ENCODE measurements around the gene TSHZ3. TPM values are rescaled to one million over a fixed set of nuclear protein-coding genes. Genes with fewer than 3 reads are reported as not detected.

TSHZ3 gene
- total RNA-seq, 1 experiment from 2014 or later, result 3.2 TPM

DNA sequence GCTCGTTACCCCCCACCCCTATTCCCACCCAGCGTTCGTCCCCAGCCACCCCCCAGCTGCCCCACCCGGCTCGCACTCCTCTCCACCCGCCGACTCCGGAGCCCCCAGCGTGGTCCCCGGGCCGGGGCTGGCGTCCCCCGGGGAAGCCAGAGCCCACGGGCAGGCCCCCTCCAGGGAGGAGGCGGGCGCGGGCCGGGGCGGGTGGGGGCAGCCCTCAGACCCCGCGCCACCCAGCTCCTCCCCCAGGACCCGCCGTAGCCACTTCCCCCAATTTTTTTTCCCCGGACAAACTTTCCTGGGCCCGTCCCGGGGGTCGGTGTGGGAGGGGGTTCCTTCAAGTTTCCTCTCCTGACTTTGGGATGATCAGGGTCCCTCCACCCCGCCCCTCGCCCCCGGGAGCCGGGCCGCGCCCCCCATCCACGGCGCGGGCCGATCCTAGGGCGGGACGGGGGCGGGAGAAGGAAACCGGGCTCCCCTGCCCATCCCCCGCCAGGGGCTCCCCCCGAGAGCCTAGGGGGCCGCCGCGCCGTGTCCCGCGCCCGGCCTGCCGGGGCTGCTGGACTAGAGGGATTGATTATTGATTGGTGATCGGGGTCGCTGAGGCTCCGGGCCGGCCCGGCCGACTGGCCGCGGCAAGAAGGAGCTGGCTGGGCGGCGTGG lies 927 bp upstream of the TSHZ3 start:
- Histone ChIP-seq H4K20me1 (ENCODE audit: control insufficient read depth, insufficient read depth, insufficient read length) (peaks cover 2% of the 10 kb centered on the region), H4K5ac (ENCODE audit: insufficient read length, low read depth, low read length) (no peak overlapping the region), H2BK120ac (ENCODE audit: low read depth, low read length, poor library complexity, severe bottlenecking) (no peak overlapping the region), H3K14ac (ENCODE audit: insufficient read depth, low read length) (no peak overlapping the region), H3K4me1 (ENCODE audit: insufficient read depth, low read length) (peaks cover 16% of the 10 kb centered on the region; the same call in 1 of the 2 replicates), H3K56ac (ENCODE audit: insufficient read length, low read depth, low read length) (no peak overlapping the region), H3K23ac (ENCODE audit: insufficient read length, low read depth, low read length) (no peak overlapping the region), H3K18ac (ENCODE audit: insufficient read length, low read depth, low read length) (no peak overlapping the region), H3K9ac (ENCODE audit: extremely low read depth, insufficient read length, low read length) (no peak overlapping the region), H2BK5ac (ENCODE audit: insufficient read length, low read length) (no peak overlapping the region), H4K8ac (replicated peaks; ENCODE audit: insufficient read length, low read depth, low read length) (no peak overlapping the region), H3K27ac (ENCODE audit: insufficient read length, low read depth, low read length) (no peak overlapping the region), H3K23me2 (ENCODE audit: insufficient read length, low read depth, low read length, poor library complexity, severe bottlenecking) (peaks cover 46% of the 10 kb centered on the region), H4K91ac (ENCODE audit: insufficient read length, low read depth, low read length) (no peak overlapping the region), H2BK15ac (ENCODE audit: low read depth, low read length) (no peak overlapping the region), H3K4ac (ENCODE audit: low read depth, low read length) (no peak overlapping the region), H3K27me3 (ENCODE audit: insufficient read depth, low read length) (peaks cover 40% of the 10 kb centered on the region), H3K79me2 (ENCODE audit: insufficient read depth, low read length) (peaks cover 13% of the 10 kb centered on the region; the same call in 1 of the 2 replicates), H2BK20ac (ENCODE audit: low read depth, low read length, poor library complexity, severe bottlenecking) (no peak overlapping the region), H3K79me1 (ENCODE audit: insufficient read depth, low read depth, low read length, poor library complexity, severe bottlenecking) (no peaks in the 10 kb centered on the region), H3K9me3 (ENCODE audit: control insufficient read depth, low read depth, low read length) (no peaks in the 10 kb centered on the region), H3K4me2 (ENCODE audit: insufficient read depth, insufficient read length, low read length) (no peak overlapping the region), H2AK5ac (ENCODE audit: insufficient read length, low read length) (no peak overlapping the region), H2BK12ac (ENCODE audit: insufficient read length, low read depth, low read length) (no peak overlapping the region), H2AFZ (ENCODE audit: low read length) (no peak overlapping the region), H3T11ph (ENCODE audit: low read length) (no peak overlapping the region)
- no peak for DNase-seq
- TF ChIP-seq, protein P1, sequence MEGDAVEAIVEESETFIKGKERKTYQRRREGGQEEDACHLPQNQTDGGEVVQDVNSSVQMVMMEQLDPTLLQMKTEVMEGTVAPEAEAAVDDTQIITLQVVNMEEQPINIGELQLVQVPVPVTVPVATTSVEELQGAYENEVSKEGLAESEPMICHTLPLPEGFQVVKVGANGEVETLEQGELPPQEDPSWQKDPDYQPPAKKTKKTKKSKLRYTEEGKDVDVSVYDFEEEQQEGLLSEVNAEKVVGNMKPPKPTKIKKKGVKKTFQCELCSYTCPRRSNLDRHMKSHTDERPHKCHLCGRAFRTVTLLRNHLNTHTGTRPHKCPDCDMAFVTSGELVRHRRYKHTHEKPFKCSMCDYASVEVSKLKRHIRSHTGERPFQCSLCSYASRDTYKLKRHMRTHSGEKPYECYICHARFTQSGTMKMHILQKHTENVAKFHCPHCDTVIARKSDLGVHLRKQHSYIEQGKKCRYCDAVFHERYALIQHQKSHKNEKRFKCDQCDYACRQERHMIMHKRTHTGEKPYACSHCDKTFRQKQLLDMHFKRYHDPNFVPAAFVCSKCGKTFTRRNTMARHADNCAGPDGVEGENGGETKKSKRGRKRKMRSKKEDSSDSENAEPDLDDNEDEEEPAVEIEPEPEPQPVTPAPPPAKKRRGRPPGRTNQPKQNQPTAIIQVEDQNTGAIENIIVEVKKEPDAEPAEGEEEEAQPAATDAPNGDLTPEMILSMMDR (conservative IDR thresholded peaks at IDR 0.05), result no peak
- WGBS (ENCODE audit: extremely low coverage, insufficient read length, low lambda C conversion rate), result no CpG with 5 or more reads among the region's 61 CpGs
- Mint-ChIP-seq H3K36me3 (ENCODE audit: insufficient read depth in 1 of 3, low read depth in 3 of 3) (no peaks in the 10 kb centered on the region; a peak in 1 of 7 replicates), H3K4me1 (peaks cover 46 to 48% of the 10 kb centered on the region in 2 experiments), H3K9me3 (no peaks in the 10 kb centered on the region; a peak in 2 of 5 replicates), H3K4me3 (peak overlapping the region; percentile 70 to 83), H3K27me3 (ENCODE audit: low read depth) (peaks cover 75% of the 10 kb centered on the region), H3K27ac (no peak overlapping the region)
